Esophagus muscularis mucosa (tissue), 3 donors: ENCODE data around the gene COPG2.

Experiments
- CTCF ChIP-seq, 3 experiments: fragments of 200-600 bp in 2 of 3; fragments of 450-650 bp in 1 of 3; sonication (generic) in 2 of 3; IDR thresholded peaks; one replicate each; pipeline ENCODE4 v1.5.1; 2017 to 2019; ENCODE audit warnings: antibody characterized with exemption in 3 of 3, mild to moderate bottlenecking in 2 of 3, moderate library complexity in 1 of 3
- EP300 ChIP-seq: sonication (generic); formaldehyde crosslinking; IDR thresholded peaks from one replicate; pipeline ENCODE4 v1.6.1; 2017; ENCODE audit warnings: antibody characterized with exemption

GRCh38 chr7:130483031-130483430, 185.5 kb downstream of the COPG2 start:
- TF ChIP-seq CTCF (IDR thresholded peaks at IDR 0.05) (no peak), EP300 (no peak)
